ENCODE data around the gene SCUBE1. TPM values are rescaled to one million over a fixed set of nuclear protein-coding genes. Genes with fewer than 3 reads are reported as not detected.

Gene SCUBE1
- total RNA-seq, 1 experiment from 2014 or later = 3.9 TPM

GRCh38 chr22:43277091-43277490, 66.1 kb downstream of the SCUBE1 start:
- H3K4me2 ChIP-seq (ENCODE audit: low read length) = no peak overlapping the region
- no TSS peak for BruUV-seq (replicated peaks)
- DNase-seq (ENCODE audit: low read depth, low spot score) (no peak), ATAC-seq (no peak)
- no peak overlapping the region for H2AFZ ChIP-seq (ENCODE audit: low read depth, low read length, poor library complexity, severe bottlenecking)
- no peak overlapping the region for H3K4me3 ChIP-seq (replicated peaks in 1 of 2; ENCODE audit: low read depth in 1 of 2, low read length in 2 of 2)
- no peaks in the 10 kb centered on the region for H3K36me3 ChIP-seq (ENCODE audit: control insufficient read depth in 1 of 2, insufficient read depth in 2 of 2, low read length in 2 of 2)
- no peaks in the 10 kb centered on the region for H3K79me2 ChIP-seq (ENCODE audit: insufficient read depth, low read length)
- no peak overlapping the region for H3K27ac ChIP-seq (ENCODE audit: low read depth, low read length)
- H3K4me1 ChIP-seq (ENCODE audit: control insufficient read depth in 1 of 2, insufficient read depth in 2 of 2, low read length in 2 of 2) = peaks cover 18 to 39% of the 10 kb centered on the region in 2 experiments
- H3K9me2 ChIP-seq (ENCODE audit: insufficient read depth) = no peaks in the 10 kb centered on the region
- H3K9ac ChIP-seq (ENCODE audit: low read length) = no peak overlapping the region
- RAD21 ChIA-PET (ENCODE audit: low non-redundant PET in 1 of 2, low total read pairs in 2 of 2, uncharacterized antibody in 2 of 2, unreplicated experiment in 2 of 2) = no interaction called here
- no peaks in the 10 kb centered on the region for H3K27me3 ChIP-seq (ENCODE audit: insufficient read depth, low read length)
- CTCF ChIA-PET = interaction anchor here (7.5 kb wide), 1 partner anchor 69 kb away, joined by 143 read pairs; no protein-coding TSS in a partner anchor
- POLR2A ChIA-PET = no interaction called here
- intact Hi-C loops (cut with micrococcal nuclease) = loop anchor here (10.0 kb wide), 1 partner anchor 1348 kb away; no protein-coding TSS in a partner anchor
- no peaks in the 10 kb centered on the region for H3K9me3 ChIP-seq (ENCODE audit: control insufficient read depth in 1 of 2, insufficient read depth in 1 of 2, low read depth in 1 of 2, low read length in 2 of 2)
- TF ChIP-seq EZH2phosphoT487 (IDR thresholded peaks at IDR 0.05; ENCODE audit: borderline replicate concordance) (no peak), SIN3A (IDR thresholded peaks at IDR 0.05; ENCODE audit: low read depth) (no peak), TCF7L2 (IDR thresholded peaks at IDR 0.05; ENCODE audit: borderline replicate concordance, extremely low read depth, insufficient read depth, insufficient read length) (no peak), EZH2 (IDR thresholded peaks at IDR 0.05) (no peak), RAD21 (IDR thresholded peaks at IDR 0.05; ENCODE audit: low read depth) (no peak), ZFX (IDR thresholded peaks at IDR 0.05) (no peak), POLR2AphosphoS5 (IDR thresholded peaks at IDR 0.05; ENCODE audit: low read depth, low read length) (no peak), CBX3 (IDR thresholded peaks at IDR 0.05; ENCODE audit: low read depth) (no peak), SRF (IDR thresholded peaks at IDR 0.05; ENCODE audit: low read depth) (no peak), MAX (IDR thresholded peaks at IDR 0.05) (no peak), EGR1 (IDR thresholded peaks at IDR 0.05; ENCODE audit: low read depth) (no peak), REST (IDR thresholded peaks at IDR 0.05; ENCODE audit: low read depth) (no peak), ZNF274 (IDR thresholded peaks at IDR 0.05; ENCODE audit: low read depth, low read length) (no peak), CTCF (IDR thresholded peaks at IDR 0.05 in 2 of 3, conservative IDR thresholded peaks at IDR 0.05 in 1 of 3; ENCODE audit: borderline replicate concordance in 1 of 3, insufficient read depth in 1 of 3, low read depth in 2 of 3, low read length in 2 of 3) (no peak), ELF1 (IDR thresholded peaks at IDR 0.05; ENCODE audit: borderline replicate concordance, low read depth) (no peak), ATF3 (IDR thresholded peaks at IDR 0.05) (no peak), YY1 (IDR thresholded peaks at IDR 0.05; ENCODE audit: extremely low read depth, insufficient replicate concordance, low read depth, low read length) (no peak), JUND (IDR thresholded peaks at IDR 0.05) (no peak), ZBTB33 (IDR thresholded peaks at IDR 0.05; ENCODE audit: extremely low read depth, insufficient replicate concordance, low read length) (no peak), POLR2A (IDR thresholded peaks at IDR 0.05; ENCODE audit: borderline replicate concordance, extremely low read depth, insufficient read depth, insufficient read length) (no peak)
- H4K20me1 ChIP-seq (ENCODE audit: insufficient read depth) = no peaks in the 10 kb centered on the region

All from HCT116 (cell line).